Retina (tissue), 1 donor: ENCODE measurements around the gene ARFIP1.

Experiments
- DNase-seq: peaks from one replicate; pipeline ENCODE4 v3.0.0-alpha.2; 2016

Gene ARFIP1

GRCh38 chr4:152900395-152900794, 120.6 kb downstream of the ARFIP1 start:
- no peak for DNase-seq

GRCh38 chr4:152901205-152901604, 121.5 kb downstream of the ARFIP1 start:
- DNase-seq, result no peak

GRCh38 chr4:152903658-152904057, 123.9 kb downstream of the ARFIP1 start:
- DNase-seq, result no peak

- no peak for DNase-seq
Observed at GRCh38 chr4:152909901-152910300, 130.1 kb downstream of the ARFIP1 start.

- DNase-seq, result no peak
Observed at GRCh38 chr4:152910521-152910920, 130.8 kb downstream of the ARFIP1 start.

GRCh38 chr4:152917543-152918395, 138.0 kb downstream of the ARFIP1 start:
- no peak for DNase-seq

- DNase-seq, result no peak
Observed at GRCh38 chr4:152919826-152920225, 140.1 kb downstream of the ARFIP1 start.

- no peak for DNase-seq
Observed at GRCh38 chr4:152920768-152921167, 141.0 kb downstream of the ARFIP1 start.

GRCh38 chr4:152921284-152921683, 141.5 kb downstream of the ARFIP1 start:
- DNase-seq, result no peak

- no peak for DNase-seq
Observed at GRCh38 chr4:152925851-152926250, 146.1 kb downstream of the ARFIP1 start.

GRCh38 chr4:152926959-152927358, 147.2 kb downstream of the ARFIP1 start:
- DNase-seq, result no peak

GRCh38 chr4:152927737-152928136, 148.0 kb downstream of the ARFIP1 start:
- DNase-seq, result no peak

- no peak for DNase-seq
Observed at GRCh38 chr4:152928286-152928685, 148.5 kb downstream of the ARFIP1 start.

GRCh38 chr4:152929888-152930287, 150.1 kb downstream of the ARFIP1 start:
- no peak for DNase-seq

GRCh38 chr4:152935143-152935542, 155.4 kb downstream of the ARFIP1 start:
- DNase-seq, result no peak

GRCh38 chr4:152935631-152936445, 156.1 kb downstream of the ARFIP1 start, which contains the start of gene FHDC1:
Gene FHDC1, plus strand, starts transcription at chr4:152936323. Its CDS starts 6,735 bp downstream, at chr4:152943058.
- peak; percentile 79 for DNase-seq

GRCh38 chr4:152936446-152937335, 156.9 kb downstream of the ARFIP1 start:
- peak; percentile 77 for DNase-seq

GRCh38 chr4:152937336-152938236, 157.8 kb downstream of the ARFIP1 start:
- DNase-seq, result peak; percentile 77

- DNase-seq, result no peak
Observed at GRCh38 chr4:152938237-152938947, 158.6 kb downstream of the ARFIP1 start.

- no peak for DNase-seq
Observed at GRCh38 chr4:152939621-152940020, 159.9 kb downstream of the ARFIP1 start.

GRCh38 chr4:152940461-152940860, 160.7 kb downstream of the ARFIP1 start:
- DNase-seq, result no peak
